ENCODE results near the gene CRLF2. TPM values are rescaled to one million over a fixed set of nuclear protein-coding genes. Genes with fewer than 3 reads are reported as not detected.

The CRLF2 gene
- total and polyA plus RNA-seq, 2 experiments from 2014 or later = not detected

GRCh38 chrX:1218286-1218685, 5.8 kb upstream of the CRLF2 start:
- Histone ChIP-seq H3K36me3 (ENCODE audit: insufficient read depth) (no peaks in the 10 kb centered on the region), H3K4me1 (ENCODE audit: insufficient read depth) (no peaks in the 10 kb centered on the region), H3K79me2 (replicated peaks; ENCODE audit: insufficient read depth) (no peaks in the 10 kb centered on the region), H3K4me3 (no peak overlapping the region), H3K27ac (ENCODE audit: low read depth) (no peak overlapping the region), H4K20me1 (replicated peaks; ENCODE audit: insufficient read depth) (no peaks in the 10 kb centered on the region), H3K4me2 (no peak overlapping the region), H2AFZ (no peak overlapping the region), H3F3A (replicated peaks; ENCODE audit: low read depth) (no peaks in the 10 kb centered on the region), H3K9me2 (ENCODE audit: insufficient read depth) (0 out of 2 replicates have a peak, but pooled peaks cover 3% of the 10 kb centered on the region), H3K27me3 (ENCODE audit: insufficient read depth) (no peaks in the 10 kb centered on the region)
- H3K4me3 Mint-ChIP-seq = no peak overlapping the region
- H3K9me3 Mint-ChIP-seq = peaks cover 2% of the 10 kb centered on the region
- H3K27me3 Mint-ChIP-seq (ENCODE audit: insufficient read depth, low read depth, poor library complexity) = peaks cover 5% of the 10 kb centered on the region
- TF ChIP-seq NANOG (IDR thresholded peaks at IDR 0.05; ENCODE audit: borderline replicate concordance) (no peak), CREB1 (CRISPR knock-in tag; IDR thresholded peaks at IDR 0.05; ENCODE audit: low read depth) (no peak), EZH2phosphoT487 (IDR thresholded peaks at IDR 0.05; ENCODE audit: unreplicated experiment) (no peak), CTCF (conservative IDR thresholded peaks at IDR 0.05; ENCODE audit: low read depth in 2 of 2) (no peak), ZNF114 (CRISPR knock-in tag; IDR thresholded peaks at IDR 0.05) (no peak), ZNF331 (CRISPR knock-in tag; IDR thresholded peaks at IDR 0.05; ENCODE audit: low read depth) (no peak), ETS1 (IDR thresholded peaks at IDR 0.05) (no peak), REST (IDR thresholded peaks at IDR 0.05; ENCODE audit: unreplicated experiment) (no peak), EZH2 (IDR thresholded peaks at IDR 0.05; ENCODE audit: low read depth, unreplicated experiment) (no peak)
- H3K27ac Mint-ChIP-seq = no peak overlapping the region
- peaks cover 15% of the 10 kb centered on the region for H3K36me3 Mint-ChIP-seq (ENCODE audit: low read depth)
- ATAC-seq = no peak
- H3K4me1 Mint-ChIP-seq = no peaks in the 10 kb centered on the region
- no peak for DNase-seq (ENCODE audit: low spot score)

All from GM23338 (cell line).